GM18508 (cell line): Measurements from ENCODE around the gene DSP.

ENCODE experiments used
- ATAC-seq: cut with Tn5 transposase; IDR thresholded peaks from one replicate; pipeline ENCODE4 v1.9.1; 2021; ENCODE audit warnings: moderate number of reproducible peaks; ENCODE audit not compliant: insufficient read depth, unreplicated experiment

The DSP gene

GRCh38 chr6:7537565-7538174, 3.8 kb upstream of the DSP start:
- no peak for ATAC-seq

GRCh38 chr6:7538484-7538883, 3.0 kb upstream of the DSP start:
- ATAC-seq, result no peak

GRCh38 chr6:7540595-7540994, 876 bp upstream of the DSP start:
- ATAC-seq, result no peak

- ATAC-seq, result no peak
Measured at GRCh38 chr6:7542065-7542873, 798 bp downstream of the DSP start.

GRCh38 chr6:7542874-7543624, 1.6 kb downstream of the DSP start:
- ATAC-seq, result no peak

- no peak for ATAC-seq
Measured at GRCh38 chr6:7543789-7544424, 2.4 kb downstream of the DSP start.

- ATAC-seq, result no peak
Measured at GRCh38 chr6:7544597-7544996, 3.1 kb downstream of the DSP start.

- no peak for ATAC-seq
Measured at GRCh38 chr6:7545316-7546019, 4.0 kb downstream of the DSP start.

GRCh38 chr6:7546020-7546369, 4.5 kb downstream of the DSP start:
- no peak for ATAC-seq

GRCh38 chr6:7546383-7546782, 4.9 kb downstream of the DSP start:
- no peak for ATAC-seq

- no peak for ATAC-seq
Measured at GRCh38 chr6:7546896-7547295, 5.4 kb downstream of the DSP start.

- ATAC-seq, result no peak
Measured at GRCh38 chr6:7547315-7547714, 5.8 kb downstream of the DSP start.

- ATAC-seq, result no peak
Measured at GRCh38 chr6:7550433-7550801, 8.9 kb downstream of the DSP start.

GRCh38 chr6:7554533-7555275, 13.2 kb downstream of the DSP start:
- ATAC-seq, result no peak

- no peak for ATAC-seq
Measured at GRCh38 chr6:7555671-7556070, 14.2 kb downstream of the DSP start.

- no peak for ATAC-seq
Measured at GRCh38 chr6:7556394-7557106, 15.1 kb downstream of the DSP start.

GRCh38 chr6:7557652-7558051, 16.2 kb downstream of the DSP start:
- ATAC-seq, result no peak

GRCh38 chr6:7558781-7559180, 17.3 kb downstream of the DSP start:
- no peak for ATAC-seq

GRCh38 chr6:7559196-7559595, 17.7 kb downstream of the DSP start:
- no peak for ATAC-seq
